PC-9 (cell line): Measurements from ENCODE around the gene FIGN. TPM values are rescaled to one million over a fixed set of nuclear protein-coding genes. Genes with fewer than 3 reads are reported as not detected.

Experiments used
- BruUV-seq: library from RNA; stranded (reverse); fragments of 400-500 nt; replicated peaks from 2 replicates; lab custom pipeline; 2021; lab: Mats Ljungman, UMichigan
- CTCF ChIA-PET: fragments of 300-600 bp; sonication (Branson Sonifier 250); formaldehyde crosslinking; loops from one replicate; lab custom pipeline; 2022; ENCODE audit warnings: antibody characterized with exemption; lab: Charles Lee
- POLR2A ChIA-PET: fragments of 300-600 bp; sonication (Branson Sonifier 250); formaldehyde crosslinking; loops from one replicate; lab custom pipeline; 2022; ENCODE audit warnings: antibody characterized with exemption; ENCODE audit not compliant: unreplicated experiment; lab: Charles Lee
- DNase-seq, 2 experiments: peaks; one replicate each; pipeline versions ENCODE4 v3.0.0 to v3.0.0-alpha.2; 2015 to 2022; ENCODE audit warnings: mixed read lengths in 1 of 2
- H2AFZ ChIP-seq: fragments of 200-600 bp; sonication (generic); 2 replicates; pipeline ENCODE4 v1.8.1; 2017; ENCODE audit warnings: antibody characterized with exemption
- H3F3A ChIP-seq: fragments of 200-600 bp; sonication (generic); 2 replicates; pipeline ENCODE4 v1.8.1; 2017; ENCODE audit warnings: antibody characterized with exemption, mild to moderate bottlenecking, low read depth; ENCODE audit not compliant: insufficient read depth
- H3K27ac ChIP-seq: fragments of 200-600 bp; sonication (generic); 2 replicates; pipeline ENCODE4 v1.6.1; 2016; ENCODE audit warnings: mixed run types
- H3K27me3 ChIP-seq: fragments of 200-600 bp; sonication (generic); 2 replicates; pipeline ENCODE4 v1.6.1; 2016; ENCODE audit warnings: low read depth, mixed run types; ENCODE audit not compliant: insufficient read depth
- H3K36me3 ChIP-seq: fragments of 200-600 bp; sonication (generic); 2 replicates; pipeline ENCODE4 v1.6.1; 2016; ENCODE audit warnings: low read depth, mixed run types
- H3K4me1 ChIP-seq: fragments of 200-600 bp; sonication (generic); replicated peaks from 2 replicates; pipeline ENCODE4 v1.6.1; 2016; ENCODE audit warnings: mixed run types; ENCODE audit not compliant: insufficient read depth
- H3K4me2 ChIP-seq: fragments of 200-600 bp; sonication (generic); 2 replicates; pipeline ENCODE4 v1.6.1; 2017; ENCODE audit warnings: mixed run types
- H3K4me3 ChIP-seq: fragments of 200-600 bp; sonication (generic); 2 replicates; pipeline ENCODE4 v1.6.1; 2016; ENCODE audit warnings: mixed run types
- H3K79me2 ChIP-seq: fragments of 200-600 bp; sonication (generic); 2 replicates; pipeline ENCODE4 v1.6.1; 2017; ENCODE audit warnings: low read depth, mixed run types
- H3K9me2 ChIP-seq: fragments of 200-600 bp; sonication (generic); 2 replicates; pipeline ENCODE4 v1.8.1; 2017; ENCODE audit warnings: mild to moderate bottlenecking; ENCODE audit not compliant: insufficient read depth
- H3K9me3 ChIP-seq: fragments of 200-600 bp; sonication (generic); 2 replicates; pipeline ENCODE4 v1.8.1; 2016; ENCODE audit warnings: low read depth; ENCODE audit not compliant: insufficient read depth
- H4K20me1 ChIP-seq: fragments of 200-600 bp; sonication (generic); 2 replicates; pipeline ENCODE4 v1.8.1; 2017; ENCODE audit not compliant: insufficient read depth
- EZH2 ChIP-seq: fragments of 200-600 bp; sonication (generic); IDR thresholded peaks from 2 replicates; pipeline ENCODE4 v1.8.0; 2017; ENCODE audit warnings: antibody characterized with exemption, low read depth
- intact Hi-C: fragments of 100-400 bp; cut with micrococcal nuclease; formaldehyde crosslinking; loops from one replicate; pipeline ENCODE4 v1.10.0; 2022; ENCODE audit not compliant: unreplicated experiment
- total RNA-seq: library from RNA; stranded (reverse); gene quantifications from 2 replicates; pipeline ENCODE4 v1.2.3, GENCODE V29; 2021
- TF ChIP-seq, protein P1 (sequence below): fragments of 200-600 bp; sonication (generic); conservative IDR thresholded peaks from 2 replicates; pipeline ENCODE4 v1.6.1; 2017; ENCODE audit warnings: mixed run types, antibody characterized with exemption, mild to moderate bottlenecking, moderate library complexity

FIGN gene
- total RNA-seq, 1 experiment from 2014 or later: 7.4 TPM

DNA sequence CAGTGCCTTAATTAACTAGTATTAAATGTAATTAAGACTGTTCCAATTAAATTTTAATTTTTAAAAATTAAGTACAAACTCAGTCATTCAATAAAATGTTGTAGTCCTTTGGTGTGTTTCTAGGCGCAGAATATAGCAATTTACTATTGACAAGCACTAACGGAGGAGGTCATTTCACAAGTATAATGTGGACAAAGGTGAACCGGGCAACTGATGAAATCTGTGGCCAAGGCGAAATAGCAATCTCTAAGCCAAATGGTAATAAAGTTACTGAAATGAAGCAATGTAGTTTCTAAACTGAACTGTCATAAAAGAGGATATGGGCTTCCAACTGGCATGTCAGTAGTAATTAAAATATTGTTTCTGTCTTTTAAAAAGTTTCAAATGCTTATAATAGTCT is 27.5 kb downstream of the FIGN start:
- TF ChIP-seq, protein P1, sequence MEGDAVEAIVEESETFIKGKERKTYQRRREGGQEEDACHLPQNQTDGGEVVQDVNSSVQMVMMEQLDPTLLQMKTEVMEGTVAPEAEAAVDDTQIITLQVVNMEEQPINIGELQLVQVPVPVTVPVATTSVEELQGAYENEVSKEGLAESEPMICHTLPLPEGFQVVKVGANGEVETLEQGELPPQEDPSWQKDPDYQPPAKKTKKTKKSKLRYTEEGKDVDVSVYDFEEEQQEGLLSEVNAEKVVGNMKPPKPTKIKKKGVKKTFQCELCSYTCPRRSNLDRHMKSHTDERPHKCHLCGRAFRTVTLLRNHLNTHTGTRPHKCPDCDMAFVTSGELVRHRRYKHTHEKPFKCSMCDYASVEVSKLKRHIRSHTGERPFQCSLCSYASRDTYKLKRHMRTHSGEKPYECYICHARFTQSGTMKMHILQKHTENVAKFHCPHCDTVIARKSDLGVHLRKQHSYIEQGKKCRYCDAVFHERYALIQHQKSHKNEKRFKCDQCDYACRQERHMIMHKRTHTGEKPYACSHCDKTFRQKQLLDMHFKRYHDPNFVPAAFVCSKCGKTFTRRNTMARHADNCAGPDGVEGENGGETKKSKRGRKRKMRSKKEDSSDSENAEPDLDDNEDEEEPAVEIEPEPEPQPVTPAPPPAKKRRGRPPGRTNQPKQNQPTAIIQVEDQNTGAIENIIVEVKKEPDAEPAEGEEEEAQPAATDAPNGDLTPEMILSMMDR: no peak
- no peak for TF ChIP-seq EZH2
- Histone ChIP-seq H2AFZ (no peak overlapping the region), H3K4me3 (no peak overlapping the region), H3K4me1 (no peaks in the 10 kb centered on the region), H3K9me3 (no peaks in the 10 kb centered on the region), H3K4me2 (no peak overlapping the region), H3K27ac (no peak overlapping the region), H3F3A (no peaks in the 10 kb centered on the region), H4K20me1 (no peaks in the 10 kb centered on the region), H3K9me2 (no peaks in the 10 kb centered on the region), H3K27me3 (no peaks in the 10 kb centered on the region), H3K36me3 (no peaks in the 10 kb centered on the region), H3K79me2 (no peaks in the 10 kb centered on the region)
- no peak for DNase-seq
- ChIA-PET CTCF (no interaction called here), POLR2A (no interaction called here)
- intact Hi-C loops: no loop called here
- no TSS peak for BruUV-seq

DNA sequence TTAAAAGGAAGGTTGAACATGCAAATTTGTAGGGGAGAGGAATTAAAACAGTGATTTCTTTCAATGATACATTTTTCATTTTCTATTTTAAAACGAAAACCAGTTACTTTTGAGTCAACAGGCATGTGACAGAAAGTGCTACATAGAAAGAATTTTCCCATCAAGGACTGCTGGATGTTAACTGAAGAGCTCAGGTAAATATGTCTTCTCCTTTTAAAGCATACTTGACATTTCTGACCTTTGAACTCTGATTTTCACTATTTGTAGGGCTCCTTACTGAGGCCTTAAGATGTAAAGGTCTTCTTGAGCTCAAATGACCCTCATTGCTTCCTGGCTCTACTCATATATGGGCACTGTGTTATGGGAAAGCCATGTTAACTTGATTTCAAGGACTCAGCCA is 32.4 kb downstream of the FIGN start:
- TF ChIP-seq EZH2: no peak
- Histone ChIP-seq H3K4me1 (no peaks in the 10 kb centered on the region), H3K27me3 (no peaks in the 10 kb centered on the region), H3F3A (no peaks in the 10 kb centered on the region), H2AFZ (no peak overlapping the region), H3K4me2 (no peak overlapping the region), H3K36me3 (no peaks in the 10 kb centered on the region), H3K4me3 (no peak overlapping the region), H3K27ac (no peak overlapping the region), H3K9me3 (no peaks in the 10 kb centered on the region), H3K79me2 (no peaks in the 10 kb centered on the region), H4K20me1 (no peaks in the 10 kb centered on the region), H3K9me2 (no peaks in the 10 kb centered on the region)
- ChIA-PET CTCF (no interaction called here), POLR2A (no interaction called here)
- DNase-seq: no peak
- BruUV-seq: no TSS peak
- intact Hi-C loops: no loop called here

DNA sequence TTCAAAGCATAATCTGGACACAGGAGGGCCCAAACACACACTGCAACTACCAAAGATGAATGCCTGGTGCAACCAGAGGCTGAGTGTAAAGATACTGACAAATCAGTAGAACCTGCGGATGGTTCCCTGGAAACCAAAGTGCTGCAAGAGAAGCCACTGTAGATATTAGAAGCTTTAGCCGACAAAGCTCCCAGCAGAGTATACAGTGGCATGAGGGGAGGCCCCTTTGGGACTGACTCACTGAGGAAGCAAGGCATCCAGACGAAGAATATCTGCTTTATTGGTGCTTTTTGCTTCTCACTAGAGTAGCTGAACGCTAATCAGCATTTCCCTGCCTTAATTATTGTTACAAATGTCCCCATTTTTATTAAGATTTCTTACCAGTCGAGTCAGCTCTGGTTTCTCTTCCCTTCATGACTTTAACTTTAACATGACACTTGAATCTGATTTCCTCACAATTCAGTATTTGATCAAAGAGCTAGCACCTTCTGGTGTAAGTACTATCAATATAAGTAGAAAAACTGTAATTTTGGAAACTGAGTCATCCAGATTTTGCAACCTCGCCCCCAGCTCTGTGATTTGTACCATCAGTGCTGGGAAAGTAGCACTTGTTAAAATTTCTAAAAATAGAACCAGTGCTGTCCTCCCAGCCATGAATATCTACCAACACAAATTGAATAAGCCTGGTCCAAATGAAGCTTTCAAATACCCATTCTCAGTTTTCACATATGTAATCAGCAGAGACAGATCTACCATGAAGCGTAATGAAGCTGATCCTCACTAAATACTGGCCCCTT is 34.2 kb downstream of the FIGN start:
- POLR2A ChIA-PET: no interaction called here

More for the DNA sequence above, 34.2 kb downstream of the FIGN start:
- Histone ChIP-seq H3K9me3 (no peaks in the 10 kb centered on the region), H3F3A (no peaks in the 10 kb centered on the region), H3K4me3 (no peak overlapping the region), H3K36me3 (no peaks in the 10 kb centered on the region), H3K27ac (no peak overlapping the region), H2AFZ (no peak overlapping the region), H3K4me2 (no peak overlapping the region), H3K4me1 (no peaks in the 10 kb centered on the region), H4K20me1 (no peaks in the 10 kb centered on the region), H3K79me2 (no peaks in the 10 kb centered on the region), H3K9me2 (no peaks in the 10 kb centered on the region), H3K27me3 (no peaks in the 10 kb centered on the region)
- no peak for DNase-seq
- TF ChIP-seq EZH2: no peak
- TF ChIP-seq, protein P1: no peak
- intact Hi-C loops: no loop called here
- CTCF ChIA-PET: no interaction called here
- no TSS peak for BruUV-seq
